ENCODE results near the gene KCTD16. TPM values are rescaled to one million over a fixed set of nuclear protein-coding genes. Genes with fewer than 3 reads are reported as not detected.

KCTD16 gene
- total RNA-seq, 1 experiment from 2014 or later, result 0.08 TPM

GRCh38 chr5:144332265-144332664 lies 161.6 kb downstream of the KCTD16 start:
- H3K27ac ChIP-seq (ENCODE audit: low read length), result no peak overlapping the region
- no peak overlapping the region for H3K4me3 ChIP-seq (ENCODE audit: low read depth in 2 of 2, low read length in 2 of 2)
- ATAC-seq (no peak), DNase-seq (ENCODE audit: low read depth, low spot score) (no peak)
- no peaks in the 10 kb centered on the region for H3K4me1 ChIP-seq (ENCODE audit: control insufficient read depth, insufficient read depth, low read length)
- no peaks in the 10 kb centered on the region for H3K27me3 ChIP-seq (ENCODE audit: control insufficient read depth, insufficient read depth, low read length)
- in situ Hi-C loops (cut with HindIII; ENCODE audit: low pct_unique_long_range_greater_than_20kb, low sequenced_read_pairs), result no loop called here
- H3K36me3 ChIP-seq (ENCODE audit: control insufficient read depth, insufficient read depth, low read length), result no peaks in the 10 kb centered on the region
- TF ChIP-seq TCF7L2 (IDR thresholded peaks at IDR 0.05; ENCODE audit: low read depth, low read length) (no peak), CTCF (IDR thresholded peaks at IDR 0.05) (peak; percentile 18; the same call in 1 of the 2 replicates), SIN3A (IDR thresholded peaks at IDR 0.05; ENCODE audit: borderline replicate concordance, insufficient read depth, low read depth, low read length) (no peak), REST (IDR thresholded peaks at IDR 0.05; ENCODE audit: insufficient read depth in 1 of 2, low read depth in 2 of 2, low read length in 1 of 2) (no peak), POLR2AphosphoS5 (IDR thresholded peaks at IDR 0.05; ENCODE audit: low read depth, low read length) (no peak)
- no TSS peak for BruUV-seq (replicated peaks)
- POLR2A ChIA-PET, result no interaction called here
- intact Hi-C loops (cut with micrococcal nuclease; ENCODE audit: unreplicated experiment), result no loop called here
- no peaks in the 10 kb centered on the region for H3K9me3 ChIP-seq (ENCODE audit: control insufficient read depth, insufficient read depth, low read depth, low read length)
- CTCF ChIA-PET, result no interaction called here

- no peaks in the 10 kb centered on the region for H3K9me3 ChIP-seq (ENCODE audit: control insufficient read depth, insufficient read depth, low read depth, low read length)
- in situ Hi-C loops (cut with HindIII; ENCODE audit: low pct_unique_long_range_greater_than_20kb, low sequenced_read_pairs) (no loop called here), intact Hi-C loops (cut with micrococcal nuclease; ENCODE audit: unreplicated experiment) (no loop called here)
- no peaks in the 10 kb centered on the region for H3K36me3 ChIP-seq (ENCODE audit: control insufficient read depth, insufficient read depth, low read length)
- ChIA-PET POLR2A (no interaction called here), CTCF (no interaction called here)
- no peak overlapping the region for H3K27ac ChIP-seq (ENCODE audit: low read length)
- ATAC-seq, result no peak
- no peaks in the 10 kb centered on the region for H3K27me3 ChIP-seq (ENCODE audit: control insufficient read depth, insufficient read depth, low read length)
- no peak for TF ChIP-seq REST (IDR thresholded peaks at IDR 0.05; ENCODE audit: insufficient read depth in 1 of 2, low read depth in 2 of 2, low read length in 1 of 2)
- TF ChIP-seq POLR2AphosphoS5 (IDR thresholded peaks at IDR 0.05; ENCODE audit: low read depth, low read length), result no peak
- TF ChIP-seq SIN3A (IDR thresholded peaks at IDR 0.05; ENCODE audit: borderline replicate concordance, insufficient read depth, low read depth, low read length), result no peak
- no peak for TF ChIP-seq CTCF (IDR thresholded peaks at IDR 0.05)
- BruUV-seq (replicated peaks), result no TSS peak
- no peak for DNase-seq (ENCODE audit: low read depth, low spot score)
- H3K4me1 ChIP-seq (ENCODE audit: control insufficient read depth, insufficient read depth, low read length), result no peaks in the 10 kb centered on the region
- H3K4me3 ChIP-seq (ENCODE audit: low read depth in 2 of 2, low read length in 2 of 2), result no peak overlapping the region
Measured at GRCh38 chr5:144333336-144333920, 162.8 kb downstream of the KCTD16 start.

Measured in Panc1 (cell line).